HepG2 (cell line): ENCODE results near the gene SLC7A6OS. TPM values are rescaled to one million over a fixed set of nuclear protein-coding genes. Genes with fewer than 3 reads are reported as not detected.

Experiments used
- ATF1 ChIP-seq: IDR thresholded peaks from 2 replicates; pipeline ENCODE4 v1.6.1; 2016; ENCODE audit warnings: mild to moderate bottlenecking, control low read depth
- KMT2A ChIP-seq: sonication (generic); formaldehyde crosslinking; IDR thresholded peaks from 2 replicates; pipeline ENCODE4 v1.4.0; 2020; ENCODE audit warnings: missing genetic modification reagents
- ZMYM2 ChIP-seq: sonication (generic); formaldehyde crosslinking; IDR thresholded peaks from 2 replicates; pipeline ENCODE4 v1.8.0; 2022; ENCODE audit warnings: mild to moderate bottlenecking, missing genetic modification reagents
- ZNF3 ChIP-seq: IDR thresholded peaks from 2 replicates; pipeline ENCODE4 v1.7.0; 2017; ENCODE audit warnings: inconsistent platforms
- ZNF446 ChIP-seq: sonication (generic); formaldehyde crosslinking; IDR thresholded peaks from 2 replicates; pipeline ENCODE4 v1.5.0; 2020; ENCODE audit warnings: mild to moderate bottlenecking, missing genetic modification reagents
- ZNF773 ChIP-seq: sonication (generic); formaldehyde crosslinking; IDR thresholded peaks from 2 replicates; pipeline ENCODE4 v1.4.0; 2020; ENCODE audit warnings: missing genetic modification reagents, borderline replicate concordance
- ZNF83 ChIP-seq: sonication (generic); formaldehyde crosslinking; IDR thresholded peaks from 2 replicates; pipeline ENCODE4 v1.4.0; 2020; ENCODE audit warnings: missing genetic modification reagents, mild to moderate bottlenecking, borderline replicate concordance
- polyA plus RNA-seq, 8 experiments: library from polyadenylated mRNA; depleted of rRNA in 3 of 8; stranded (reverse) in 7 of 8; unstranded in 1 of 8; fragments of >200 nt; fragmentation: Illumina TruSeq in 4 of 8; extraction: Trizol in 4 of 8; gene quantifications; 2 replicates each; pipeline versions ENCODE4 v1.2.1 to v1.2.3, GENCODE V29; 2011 to 2016; ENCODE audit warnings: low read depth in 4 of 8, missing spikeins in 1 of 8, mixed read lengths in 1 of 8; ENCODE audit not compliant: insufficient read depth in 1 of 8
- total RNA-seq, 5 experiments: library from RNA; depleted of rRNA; stranded (reverse); fragments of >200 nt; fragmentation: Illumina TruSeq; extraction: Trizol; gene quantifications; 2 replicates each; pipeline ENCODE4 v1.2.3, GENCODE V29; 2016; ENCODE audit warnings: low read depth in 1 of 5
- TF ChIP-seq, protein P1 (sequence below): sonication (generic); formaldehyde crosslinking; IDR thresholded peaks from 2 replicates; pipeline ENCODE4 v1.5.0; 2020; ENCODE audit warnings: mild to moderate bottlenecking, missing genetic modification reagents, borderline replicate concordance
- TF ChIP-seq, protein P2 (sequence below): sonication (generic); formaldehyde crosslinking; IDR thresholded peaks from 2 replicates; pipeline ENCODE4 v1.4.0; 2020; ENCODE audit warnings: mild to moderate bottlenecking, missing genetic modification reagents
- TF ChIP-seq, protein P3 (sequence below): sonication (generic); formaldehyde crosslinking; IDR thresholded peaks from 2 replicates; pipeline ENCODE4 v1.4.0; 2020; ENCODE audit warnings: low read depth, missing genetic modification reagents

SLC7A6OS gene
- total and polyA plus RNA-seq, 2 of the 13 experiments (the other 11 are each of a cell fraction or from before 2014, with no cell fraction given), result 11.2 to 21.5 TPM

DNA sequence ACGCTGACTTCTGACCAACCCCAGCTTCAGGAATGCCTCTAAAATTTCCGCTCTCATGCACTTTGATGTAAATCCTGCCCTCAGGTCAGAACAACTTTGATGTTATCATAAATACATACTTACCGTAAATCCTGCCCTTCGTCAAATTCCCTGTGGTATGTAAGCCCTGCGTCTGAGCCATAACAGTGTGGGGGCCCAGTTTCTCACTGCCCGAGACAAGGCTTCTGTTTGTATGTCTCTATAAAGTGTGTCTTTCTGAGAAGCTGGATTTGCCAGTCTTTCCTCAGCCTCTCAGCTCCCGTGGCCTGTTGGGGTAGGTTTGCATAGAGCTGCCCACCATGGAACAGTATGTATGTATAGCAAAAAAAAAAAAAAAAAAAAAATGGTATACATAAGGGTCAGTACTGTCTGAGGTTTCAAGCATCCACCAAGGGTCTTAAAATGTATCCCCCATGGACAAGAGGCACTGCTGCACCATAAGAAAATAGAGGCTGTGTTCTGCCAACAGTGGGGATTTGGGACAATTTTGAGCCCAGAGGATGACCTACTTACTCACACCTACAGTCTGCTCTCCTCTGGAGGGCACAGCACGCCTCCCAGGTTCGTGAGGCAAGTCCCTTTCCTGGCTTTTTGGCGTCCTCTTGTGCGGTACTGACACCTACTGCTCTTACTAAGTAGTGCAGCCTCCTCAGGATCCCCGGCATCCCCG, 17.6 kb upstream of the SLC7A6OS start (continued):
- TF ChIP-seq, protein P1, sequence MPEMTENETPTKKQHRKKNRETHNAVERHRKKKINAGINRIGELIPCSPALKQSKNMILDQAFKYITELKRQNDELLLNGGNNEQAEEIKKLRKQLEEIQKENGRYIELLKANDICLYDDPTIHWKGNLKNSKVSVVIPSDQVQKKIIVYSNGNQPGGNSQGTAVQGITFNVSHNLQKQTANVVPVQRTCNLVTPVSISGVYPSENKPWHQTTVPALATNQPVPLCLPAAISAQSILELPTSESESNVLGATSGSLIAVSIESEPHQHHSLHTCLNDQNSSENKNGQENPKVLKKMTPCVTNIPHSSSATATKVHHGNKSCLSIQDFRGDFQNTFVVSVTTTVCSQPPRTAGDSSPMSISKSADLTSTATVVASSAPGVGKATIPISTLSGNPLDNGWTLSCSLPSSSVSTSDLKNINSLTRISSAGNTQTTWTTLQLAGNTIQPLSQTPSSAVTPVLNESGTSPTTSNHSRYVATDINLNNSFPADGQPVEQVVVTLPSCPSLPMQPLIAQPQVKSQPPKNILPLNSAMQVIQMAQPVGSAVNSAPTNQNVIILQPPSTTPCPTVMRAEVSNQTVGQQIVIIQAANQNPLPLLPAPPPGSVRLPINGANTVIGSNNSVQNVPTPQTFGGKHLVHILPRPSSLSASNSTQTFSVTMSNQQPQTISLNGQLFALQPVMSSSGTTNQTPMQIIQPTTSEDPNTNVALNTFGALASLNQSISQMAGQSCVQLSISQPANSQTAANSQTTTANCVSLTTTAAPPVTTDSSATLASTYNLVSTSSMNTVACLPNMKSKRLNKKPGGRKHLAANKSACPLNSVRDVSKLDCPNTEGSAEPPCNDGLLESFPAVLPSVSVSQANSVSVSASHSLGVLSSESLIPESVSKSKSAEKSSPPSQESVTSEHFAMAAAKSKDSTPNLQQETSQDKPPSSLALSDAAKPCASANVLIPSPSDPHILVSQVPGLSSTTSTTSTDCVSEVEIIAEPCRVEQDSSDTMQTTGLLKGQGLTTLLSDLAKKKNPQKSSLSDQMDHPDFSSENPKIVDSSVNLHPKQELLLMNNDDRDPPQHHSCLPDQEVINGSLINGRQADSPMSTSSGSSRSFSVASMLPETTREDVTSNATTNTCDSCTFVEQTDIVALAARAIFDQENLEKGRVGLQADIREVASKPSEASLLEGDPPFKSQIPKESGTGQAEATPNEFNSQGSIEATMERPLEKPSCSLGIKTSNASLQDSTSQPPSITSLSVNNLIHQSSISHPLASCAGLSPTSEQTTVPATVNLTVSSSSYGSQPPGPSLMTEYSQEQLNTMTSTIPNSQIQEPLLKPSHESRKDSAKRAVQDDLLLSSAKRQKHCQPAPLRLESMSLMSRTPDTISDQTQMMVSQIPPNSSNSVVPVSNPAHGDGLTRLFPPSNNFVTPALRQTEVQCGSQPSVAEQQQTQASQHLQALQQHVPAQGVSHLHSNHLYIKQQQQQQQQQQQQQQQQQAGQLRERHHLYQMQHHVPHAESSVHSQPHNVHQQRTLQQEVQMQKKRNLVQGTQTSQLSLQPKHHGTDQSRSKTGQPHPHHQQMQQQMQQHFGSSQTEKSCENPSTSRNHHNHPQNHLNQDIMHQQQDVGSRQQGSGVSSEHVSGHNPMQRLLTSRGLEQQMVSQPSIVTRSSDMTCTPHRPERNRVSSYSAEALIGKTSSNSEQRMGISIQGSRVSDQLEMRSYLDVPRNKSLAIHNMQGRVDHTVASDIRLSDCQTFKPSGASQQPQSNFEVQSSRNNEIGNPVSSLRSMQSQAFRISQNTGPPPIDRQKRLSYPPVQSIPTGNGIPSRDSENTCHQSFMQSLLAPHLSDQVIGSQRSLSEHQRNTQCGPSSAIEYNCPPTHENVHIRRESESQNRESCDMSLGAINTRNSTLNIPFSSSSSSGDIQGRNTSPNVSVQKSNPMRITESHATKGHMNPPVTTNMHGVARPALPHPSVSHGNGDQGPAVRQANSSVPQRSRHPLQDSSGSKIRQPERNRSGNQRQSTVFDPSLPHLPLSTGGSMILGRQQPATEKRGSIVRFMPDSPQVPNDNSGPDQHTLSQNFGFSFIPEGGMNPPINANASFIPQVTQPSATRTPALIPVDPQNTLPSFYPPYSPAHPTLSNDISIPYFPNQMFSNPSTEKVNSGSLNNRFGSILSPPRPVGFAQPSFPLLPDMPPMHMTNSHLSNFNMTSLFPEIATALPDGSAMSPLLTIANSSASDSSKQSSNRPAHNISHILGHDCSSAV (CRISPR knock-in tag), result no peak
- TF ChIP-seq ZNF83 (CRISPR knock-in tag) (no peak), ZNF3 (no peak), ATF1 (CRISPR knock-in tag) (no peak), ZMYM2 (CRISPR knock-in tag) (no peak), ZNF773 (no peak), ZNF446 (no peak), KMT2A (CRISPR knock-in tag) (no peak)
- TF ChIP-seq, protein P2, sequence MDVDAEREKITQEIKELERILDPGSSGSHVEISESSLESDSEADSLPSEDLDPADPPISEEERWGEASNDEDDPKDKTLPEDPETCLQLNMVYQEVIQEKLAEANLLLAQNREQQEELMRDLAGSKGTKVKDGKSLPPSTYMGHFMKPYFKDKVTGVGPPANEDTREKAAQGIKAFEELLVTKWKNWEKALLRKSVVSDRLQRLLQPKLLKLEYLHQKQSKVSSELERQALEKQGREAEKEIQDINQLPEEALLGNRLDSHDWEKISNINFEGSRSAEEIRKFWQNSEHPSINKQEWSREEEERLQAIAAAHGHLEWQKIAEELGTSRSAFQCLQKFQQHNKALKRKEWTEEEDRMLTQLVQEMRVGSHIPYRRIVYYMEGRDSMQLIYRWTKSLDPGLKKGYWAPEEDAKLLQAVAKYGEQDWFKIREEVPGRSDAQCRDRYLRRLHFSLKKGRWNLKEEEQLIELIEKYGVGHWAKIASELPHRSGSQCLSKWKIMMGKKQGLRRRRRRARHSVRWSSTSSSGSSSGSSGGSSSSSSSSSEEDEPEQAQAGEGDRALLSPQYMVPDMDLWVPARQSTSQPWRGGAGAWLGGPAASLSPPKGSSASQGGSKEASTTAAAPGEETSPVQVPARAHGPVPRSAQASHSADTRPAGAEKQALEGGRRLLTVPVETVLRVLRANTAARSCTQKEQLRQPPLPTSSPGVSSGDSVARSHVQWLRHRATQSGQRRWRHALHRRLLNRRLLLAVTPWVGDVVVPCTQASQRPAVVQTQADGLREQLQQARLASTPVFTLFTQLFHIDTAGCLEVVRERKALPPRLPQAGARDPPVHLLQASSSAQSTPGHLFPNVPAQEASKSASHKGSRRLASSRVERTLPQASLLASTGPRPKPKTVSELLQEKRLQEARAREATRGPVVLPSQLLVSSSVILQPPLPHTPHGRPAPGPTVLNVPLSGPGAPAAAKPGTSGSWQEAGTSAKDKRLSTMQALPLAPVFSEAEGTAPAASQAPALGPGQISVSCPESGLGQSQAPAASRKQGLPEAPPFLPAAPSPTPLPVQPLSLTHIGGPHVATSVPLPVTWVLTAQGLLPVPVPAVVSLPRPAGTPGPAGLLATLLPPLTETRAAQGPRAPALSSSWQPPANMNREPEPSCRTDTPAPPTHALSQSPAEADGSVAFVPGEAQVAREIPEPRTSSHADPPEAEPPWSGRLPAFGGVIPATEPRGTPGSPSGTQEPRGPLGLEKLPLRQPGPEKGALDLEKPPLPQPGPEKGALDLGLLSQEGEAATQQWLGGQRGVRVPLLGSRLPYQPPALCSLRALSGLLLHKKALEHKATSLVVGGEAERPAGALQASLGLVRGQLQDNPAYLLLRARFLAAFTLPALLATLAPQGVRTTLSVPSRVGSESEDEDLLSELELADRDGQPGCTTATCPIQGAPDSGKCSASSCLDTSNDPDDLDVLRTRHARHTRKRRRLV (CRISPR knock-in tag), result no peak
- TF ChIP-seq, protein P3, sequence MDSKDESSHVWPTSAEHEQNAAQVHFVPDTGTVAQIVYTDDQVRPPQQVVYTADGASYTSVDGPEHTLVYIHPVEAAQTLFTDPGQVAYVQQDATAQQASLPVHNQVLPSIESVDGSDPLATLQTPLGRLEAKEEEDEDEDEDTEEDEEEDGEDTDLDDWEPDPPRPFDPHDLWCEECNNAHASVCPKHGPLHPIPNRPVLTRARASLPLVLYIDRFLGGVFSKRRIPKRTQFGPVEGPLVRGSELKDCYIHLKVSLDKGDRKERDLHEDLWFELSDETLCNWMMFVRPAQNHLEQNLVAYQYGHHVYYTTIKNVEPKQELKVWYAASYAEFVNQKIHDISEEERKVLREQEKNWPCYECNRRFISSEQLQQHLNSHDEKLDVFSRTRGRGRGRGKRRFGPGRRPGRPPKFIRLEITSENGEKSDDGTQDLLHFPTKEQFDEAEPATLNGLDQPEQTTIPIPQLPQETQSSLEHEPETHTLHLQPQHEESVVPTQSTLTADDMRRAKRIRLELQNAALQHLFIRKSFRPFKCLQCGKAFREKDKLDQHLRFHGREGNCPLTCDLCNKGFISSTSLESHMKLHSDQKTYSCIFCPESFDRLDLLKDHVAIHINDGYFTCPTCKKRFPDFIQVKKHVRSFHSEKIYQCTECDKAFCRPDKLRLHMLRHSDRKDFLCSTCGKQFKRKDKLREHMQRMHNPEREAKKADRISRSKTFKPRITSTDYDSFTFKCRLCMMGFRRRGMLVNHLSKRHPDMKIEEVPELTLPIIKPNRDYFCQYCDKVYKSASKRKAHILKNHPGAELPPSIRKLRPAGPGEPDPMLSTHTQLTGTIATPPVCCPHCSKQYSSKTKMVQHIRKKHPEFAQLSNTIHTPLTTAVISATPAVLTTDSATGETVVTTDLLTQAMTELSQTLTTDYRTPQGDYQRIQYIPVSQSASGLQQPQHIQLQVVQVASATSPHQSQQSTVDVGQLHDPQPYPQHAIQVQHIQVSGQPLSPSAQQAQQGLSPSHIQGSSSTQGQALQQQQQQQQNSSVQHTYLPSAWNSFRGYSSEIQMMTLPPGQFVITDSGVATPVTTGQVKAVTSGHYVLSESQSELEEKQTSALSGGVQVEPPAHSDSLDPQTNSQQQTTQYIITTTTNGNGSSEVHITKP, result no peak
